IPS-NIHi7 (cell line): Measurements from ENCODE around the gene RAB3IL1.
"Not testable (repeated sequence)": the region's sequence is repeated elsewhere in the genome, so short reads cannot be mapped to it uniquely, and the experiment has no call there.

Experiments used
- DNase-seq: peaks from one replicate; pipeline ENCODE4 v3.0.0; 2012; ENCODE audit warnings: mixed read lengths; ENCODE audit errors: extremely low spot score

RAB3IL1 gene

GRCh38 chr11:61885784-61886580 lies 31.4 kb downstream of the RAB3IL1 start:
- DNase-seq: no peak

GRCh38 chr11:61885166-61885778 lies 32.1 kb downstream of the RAB3IL1 start:
- no peak for DNase-seq

GRCh38 chr11:61883947-61884346 lies 33.4 kb downstream of the RAB3IL1 start:
- DNase-seq: no peak

- no peak for DNase-seq
Observed at GRCh38 chr11:61883327-61883726, 34.0 kb downstream of the RAB3IL1 start.

- DNase-seq: no peak
Observed at GRCh38 chr11:61882879-61883278, 34.5 kb downstream of the RAB3IL1 start.

GRCh38 chr11:61882267-61882666 lies 35.1 kb downstream of the RAB3IL1 start:
- not testable (repeated sequence) for DNase-seq

- DNase-seq: peak; percentile 60
Observed at GRCh38 chr11:61881397-61881796, 36.0 kb downstream of the RAB3IL1 start.

- no peak for DNase-seq
Observed at GRCh38 chr11:61880454-61880853, 36.9 kb downstream of the RAB3IL1 start.

- no peak for DNase-seq
Observed at GRCh38 chr11:61880031-61880430, 37.3 kb downstream of the RAB3IL1 start.

GRCh38 chr11:61879152-61879551 lies 38.2 kb downstream of the RAB3IL1 start:
- DNase-seq: no peak

GRCh38 chr11:61875698-61876097 lies 41.7 kb downstream of the RAB3IL1 start:
- DNase-seq: no peak

GRCh38 chr11:61874853-61875252 lies 42.5 kb downstream of the RAB3IL1 start:
- DNase-seq: no peak

- DNase-seq: no peak
Observed at GRCh38 chr11:61874377-61874809, 43.0 kb downstream of the RAB3IL1 start.

GRCh38 chr11:61873588-61874376 lies 43.6 kb downstream of the RAB3IL1 start:
- DNase-seq: no peak

GRCh38 chr11:61872935-61873565 lies 44.3 kb downstream of the RAB3IL1 start:
- DNase-seq: no peak

- DNase-seq: peak; percentile 96
Observed at GRCh38 chr11:61871158-61871597, 46.2 kb downstream of the RAB3IL1 start.

GRCh38 chr11:61870541-61871031 lies 46.8 kb downstream of the RAB3IL1 start:
- DNase-seq: no peak

GRCh38 chr11:61869708-61870451 lies 47.5 kb downstream of the RAB3IL1 start:
- DNase-seq: no peak

- DNase-seq: no peak
Observed at GRCh38 chr11:61869429-61869707, 48.0 kb downstream of the RAB3IL1 start.

GRCh38 chr11:61868571-61869428 lies 48.6 kb downstream of the RAB3IL1 start:
- DNase-seq: no peak
